ENCODE measurements around the gene TMPRSS5. TPM values are rescaled to one million over a fixed set of nuclear protein-coding genes. Genes with fewer than 3 reads are reported as not detected.

Gene TMPRSS5
- total RNA-seq, 1 experiment from 2014 or later = 0.71 TPM

DNA sequence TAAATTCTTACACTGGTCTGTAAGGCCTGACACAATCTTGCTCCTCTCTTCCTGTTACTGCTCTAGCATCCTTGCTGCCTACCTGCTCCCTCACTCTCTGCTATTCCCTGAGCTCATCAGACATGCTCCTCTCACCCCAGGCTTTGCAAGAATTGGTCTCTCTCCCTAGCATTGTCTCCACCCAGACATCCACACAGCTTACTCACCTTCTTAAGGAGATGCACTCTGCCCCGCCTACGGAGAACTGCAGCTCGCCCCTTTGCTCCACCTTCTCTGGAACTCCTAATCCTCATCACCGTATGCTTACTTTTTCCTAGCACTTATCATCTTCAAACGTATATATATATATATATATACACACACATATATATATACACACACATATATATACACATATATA, 23.3 kb upstream of the TMPRSS5 start:
- ChIA-PET POLR2A (no interaction called here), RAD21 (ENCODE audit: low non-redundant PET in 1 of 2, low total read pairs in 2 of 2, uncharacterized antibody in 2 of 2, unreplicated experiment in 2 of 2) (interaction anchor here in 1 of 2 experiments (0.7 kb wide), 1 partner anchor 239 kb away, joined by 3 read pairs; no protein-coding TSS in a partner anchor), CTCF (interaction anchor here (1.1 to 2.5 kb wide), 3 partner anchors 176 to 531 kb away, joined by 3 to 9 read pairs (median 7); partner anchors contain the start of gene TTC12)
- ATAC-seq = no peak
- Histone ChIP-seq H3K27ac (ENCODE audit: low read depth, low read length) (no peak overlapping the region), H3K4me1 (ENCODE audit: control insufficient read depth in 1 of 2, insufficient read depth in 2 of 2, low read length in 2 of 2) (no peaks in the 10 kb centered on the region), H3K27me3 (ENCODE audit: insufficient read depth, low read length) (no peaks in the 10 kb centered on the region), H3K9ac (ENCODE audit: low read length) (no peak overlapping the region), H3K9me2 (ENCODE audit: insufficient read depth) (no peaks in the 10 kb centered on the region), H3K9me3 (ENCODE audit: control insufficient read depth in 1 of 2, insufficient read depth in 1 of 2, low read depth in 1 of 2, low read length in 2 of 2) (no peaks in the 10 kb centered on the region), H2AFZ (ENCODE audit: low read depth, low read length, poor library complexity, severe bottlenecking) (no peak overlapping the region), H4K20me1 (ENCODE audit: insufficient read depth) (no peaks in the 10 kb centered on the region), H3K4me3 (replicated peaks in 1 of 2; ENCODE audit: low read depth in 1 of 2, low read length in 2 of 2) (no peak overlapping the region), H3K79me2 (ENCODE audit: insufficient read depth, low read length) (no peaks in the 10 kb centered on the region), H3K4me2 (ENCODE audit: low read length) (no peak overlapping the region), H3K36me3 (ENCODE audit: control insufficient read depth in 1 of 2, insufficient read depth in 2 of 2, low read length in 2 of 2) (peaks cover 5 to 9% of the 10 kb centered on the region in 2 experiments; a peak in 2 of 4 replicates)
- DNase-seq (ENCODE audit: low read depth, low spot score) = no peak
- intact Hi-C loops (cut with micrococcal nuclease) = no loop called here
- TF ChIP-seq JUND (IDR thresholded peaks at IDR 0.05) (no peak), EZH2phosphoT487 (IDR thresholded peaks at IDR 0.05; ENCODE audit: borderline replicate concordance) (no peak), ZFX (IDR thresholded peaks at IDR 0.05) (no peak), SIN3A (IDR thresholded peaks at IDR 0.05; ENCODE audit: low read depth) (no peak), TCF7L2 (IDR thresholded peaks at IDR 0.05; ENCODE audit: borderline replicate concordance, extremely low read depth, insufficient read depth, insufficient read length) (no peak), YY1 (IDR thresholded peaks at IDR 0.05; ENCODE audit: extremely low read depth, insufficient replicate concordance, low read depth, low read length) (no peak), EZH2 (IDR thresholded peaks at IDR 0.05) (no peak), RAD21 (IDR thresholded peaks at IDR 0.05; ENCODE audit: low read depth) (no peak), CBX3 (IDR thresholded peaks at IDR 0.05; ENCODE audit: low read depth) (no peak), ELF1 (IDR thresholded peaks at IDR 0.05; ENCODE audit: borderline replicate concordance, low read depth) (no peak)
- TF ChIP-seq, protein P1, sequence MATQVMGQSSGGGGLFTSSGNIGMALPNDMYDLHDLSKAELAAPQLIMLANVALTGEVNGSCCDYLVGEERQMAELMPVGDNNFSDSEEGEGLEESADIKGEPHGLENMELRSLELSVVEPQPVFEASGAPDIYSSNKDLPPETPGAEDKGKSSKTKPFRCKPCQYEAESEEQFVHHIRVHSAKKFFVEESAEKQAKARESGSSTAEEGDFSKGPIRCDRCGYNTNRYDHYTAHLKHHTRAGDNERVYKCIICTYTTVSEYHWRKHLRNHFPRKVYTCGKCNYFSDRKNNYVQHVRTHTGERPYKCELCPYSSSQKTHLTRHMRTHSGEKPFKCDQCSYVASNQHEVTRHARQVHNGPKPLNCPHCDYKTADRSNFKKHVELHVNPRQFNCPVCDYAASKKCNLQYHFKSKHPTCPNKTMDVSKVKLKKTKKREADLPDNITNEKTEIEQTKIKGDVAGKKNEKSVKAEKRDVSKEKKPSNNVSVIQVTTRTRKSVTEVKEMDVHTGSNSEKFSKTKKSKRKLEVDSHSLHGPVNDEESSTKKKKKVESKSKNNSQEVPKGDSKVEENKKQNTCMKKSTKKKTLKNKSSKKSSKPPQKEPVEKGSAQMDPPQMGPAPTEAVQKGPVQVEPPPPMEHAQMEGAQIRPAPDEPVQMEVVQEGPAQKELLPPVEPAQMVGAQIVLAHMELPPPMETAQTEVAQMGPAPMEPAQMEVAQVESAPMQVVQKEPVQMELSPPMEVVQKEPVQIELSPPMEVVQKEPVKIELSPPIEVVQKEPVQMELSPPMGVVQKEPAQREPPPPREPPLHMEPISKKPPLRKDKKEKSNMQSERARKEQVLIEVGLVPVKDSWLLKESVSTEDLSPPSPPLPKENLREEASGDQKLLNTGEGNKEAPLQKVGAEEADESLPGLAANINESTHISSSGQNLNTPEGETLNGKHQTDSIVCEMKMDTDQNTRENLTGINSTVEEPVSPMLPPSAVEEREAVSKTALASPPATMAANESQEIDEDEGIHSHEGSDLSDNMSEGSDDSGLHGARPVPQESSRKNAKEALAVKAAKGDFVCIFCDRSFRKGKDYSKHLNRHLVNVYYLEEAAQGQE (IDR thresholded peaks at IDR 0.05; ENCODE audit: low read depth) = no peak
- TF ChIP-seq, protein P2, sequence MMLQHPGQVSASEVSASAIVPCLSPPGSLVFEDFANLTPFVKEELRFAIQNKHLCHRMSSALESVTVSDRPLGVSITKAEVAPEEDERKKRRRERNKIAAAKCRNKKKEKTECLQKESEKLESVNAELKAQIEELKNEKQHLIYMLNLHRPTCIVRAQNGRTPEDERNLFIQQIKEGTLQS (IDR thresholded peaks at IDR 0.05) = no peak
- TF ChIP-seq, protein P3, sequence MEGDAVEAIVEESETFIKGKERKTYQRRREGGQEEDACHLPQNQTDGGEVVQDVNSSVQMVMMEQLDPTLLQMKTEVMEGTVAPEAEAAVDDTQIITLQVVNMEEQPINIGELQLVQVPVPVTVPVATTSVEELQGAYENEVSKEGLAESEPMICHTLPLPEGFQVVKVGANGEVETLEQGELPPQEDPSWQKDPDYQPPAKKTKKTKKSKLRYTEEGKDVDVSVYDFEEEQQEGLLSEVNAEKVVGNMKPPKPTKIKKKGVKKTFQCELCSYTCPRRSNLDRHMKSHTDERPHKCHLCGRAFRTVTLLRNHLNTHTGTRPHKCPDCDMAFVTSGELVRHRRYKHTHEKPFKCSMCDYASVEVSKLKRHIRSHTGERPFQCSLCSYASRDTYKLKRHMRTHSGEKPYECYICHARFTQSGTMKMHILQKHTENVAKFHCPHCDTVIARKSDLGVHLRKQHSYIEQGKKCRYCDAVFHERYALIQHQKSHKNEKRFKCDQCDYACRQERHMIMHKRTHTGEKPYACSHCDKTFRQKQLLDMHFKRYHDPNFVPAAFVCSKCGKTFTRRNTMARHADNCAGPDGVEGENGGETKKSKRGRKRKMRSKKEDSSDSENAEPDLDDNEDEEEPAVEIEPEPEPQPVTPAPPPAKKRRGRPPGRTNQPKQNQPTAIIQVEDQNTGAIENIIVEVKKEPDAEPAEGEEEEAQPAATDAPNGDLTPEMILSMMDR (IDR thresholded peaks at IDR 0.05 in 2 of 3, conservative IDR thresholded peaks at IDR 0.05 in 1 of 3; ENCODE audit: borderline replicate concordance in 1 of 3, insufficient read depth in 1 of 3, low read depth in 2 of 3, low read length in 2 of 3) = no peak
- no TSS peak for BruUV-seq (replicated peaks)
